Skeletal muscle cell (primary cell): ENCODE measurements around the gene MCRIP2.
A peak's percentile ranks its signal among the peaks of the same experiment; 100 is the strongest.

Experiments used
- DNase-seq: peaks from one replicate; pipeline ENCODE4 v3.0.0-alpha.2; 2010; ENCODE audit warnings: low read depth
- H3K4me3 ChIP-seq: 2 replicates; pipeline ENCODE4 v1.5.1; 2011; ENCODE audit warnings: low read depth, mild to moderate bottlenecking, control low read depth, low read length, moderate library complexity

The MCRIP2 gene

DNA sequence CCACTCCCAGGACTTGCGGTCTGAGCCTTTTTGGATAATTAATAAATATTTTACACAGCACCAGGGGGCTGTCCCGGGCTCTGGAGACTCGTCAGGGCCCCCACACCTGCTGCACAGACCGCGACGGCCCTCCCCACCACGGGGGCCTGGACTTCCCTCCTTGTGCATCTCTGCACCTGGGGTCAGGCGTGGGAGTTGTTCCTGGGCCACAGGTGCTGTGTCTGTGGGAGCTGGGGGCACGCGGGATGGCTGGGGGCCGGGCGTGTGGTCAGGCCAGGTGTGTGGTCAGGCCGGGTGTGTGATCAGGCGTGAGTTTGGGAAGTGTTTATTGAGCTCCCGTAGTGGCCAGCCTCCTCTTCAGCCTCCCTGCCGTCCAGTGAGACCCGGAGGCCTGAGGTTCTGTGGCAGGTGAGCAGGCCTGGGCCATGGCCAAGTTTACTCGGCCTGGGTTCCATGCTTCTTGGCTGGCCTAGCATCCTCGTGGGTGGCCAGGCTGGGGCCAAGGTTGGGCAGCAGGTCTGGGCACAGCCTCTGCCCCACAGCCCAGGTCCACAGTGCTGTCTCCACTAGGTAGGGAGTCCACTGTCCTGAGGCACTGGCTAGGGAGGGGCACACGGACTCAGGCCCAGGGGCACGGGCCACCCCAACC lies 36.7 kb downstream of the MCRIP2 start:
- no peak overlapping the region for H3K4me3 ChIP-seq
- no peak for DNase-seq

DNA sequence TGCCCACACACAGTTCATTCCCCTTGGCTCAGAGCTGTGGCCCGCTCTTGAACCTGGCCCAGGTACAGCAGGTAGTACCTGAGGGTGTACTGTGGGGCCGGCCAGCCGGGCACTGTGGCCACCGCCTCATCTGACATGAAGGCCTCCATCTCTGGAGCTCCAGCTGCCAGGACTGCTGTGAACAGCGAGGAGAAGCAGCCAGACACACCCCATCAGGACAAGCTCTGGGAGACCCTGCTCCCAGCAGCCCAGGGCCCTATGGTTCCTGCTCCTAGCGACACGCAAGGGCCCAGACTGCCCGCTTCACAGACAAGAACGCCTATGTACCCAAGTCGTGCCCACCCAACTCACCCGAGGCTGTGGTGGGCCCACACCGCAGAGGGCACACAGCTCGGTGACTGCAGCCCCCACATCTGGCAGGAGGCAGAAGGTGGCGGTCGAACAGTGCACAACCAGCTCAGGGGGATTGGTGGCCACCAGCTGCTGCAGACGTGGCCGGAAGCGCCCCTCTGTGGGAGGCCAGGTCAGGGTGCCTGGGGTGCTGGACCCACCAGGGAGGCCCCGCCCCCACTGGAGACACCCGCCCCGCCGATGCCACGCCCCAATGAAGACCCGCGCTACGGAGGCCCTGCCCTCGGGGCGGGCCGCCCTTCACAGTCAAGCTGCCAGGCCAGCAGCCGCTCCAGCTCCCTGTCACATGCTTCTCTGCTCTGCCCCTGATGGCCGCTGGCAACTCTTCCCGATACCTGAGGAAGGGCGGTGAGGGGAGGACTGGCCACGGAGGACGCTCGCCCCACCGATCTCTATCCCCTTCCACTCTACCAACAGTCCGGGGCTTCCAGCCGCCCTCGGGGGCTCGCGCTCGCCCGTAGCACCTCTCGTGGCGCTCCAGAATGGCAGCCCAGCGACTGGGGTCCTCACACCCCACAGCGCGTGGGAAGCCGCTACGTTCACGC lies 37.5 kb downstream of the MCRIP2 start:
- H3K4me3 ChIP-seq = peak overlapping the region; percentile 56
- no peak for DNase-seq

- no peak for DNase-seq
- peak within 1 kb of the TSS; percentile 86 for H3K4me3 ChIP-seq
These were observed 38.4 kb downstream of the MCRIP2 start, which contains the start of gene STUB1 for GRCh38 chr16:679814-680624. Gene STUB1 (plus strand): TSS chr16:680410. CDS start chr16:680526, 116 bp downstream.

DNA sequence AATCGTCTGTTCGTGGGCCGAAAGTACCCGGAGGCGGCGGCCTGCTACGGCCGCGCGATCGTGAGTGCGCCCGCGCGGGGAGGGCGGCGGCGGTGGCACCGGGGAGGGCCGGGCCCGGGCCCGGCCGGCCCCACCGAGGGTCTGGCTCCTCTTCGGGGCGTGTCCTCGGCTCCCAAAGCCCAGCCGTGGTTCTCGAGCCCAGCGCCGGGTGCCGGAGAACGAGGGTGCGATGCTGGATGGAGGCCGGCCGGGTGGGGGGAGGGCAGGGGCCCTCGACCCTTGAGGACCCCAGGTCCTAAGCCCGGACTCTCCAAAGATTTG lies 39.0 kb downstream of the MCRIP2 start:
- H3K4me3 ChIP-seq = peak overlapping the region; percentile 86

GRCh38 chr16:680967-681745 lies 39.5 kb downstream of the MCRIP2 start:
- H3K4me3 ChIP-seq = peak overlapping the region; percentile 86
- DNase-seq = no peak

More for the DNA sequence above, 39.0 kb downstream of the MCRIP2 start:
- no peak for DNase-seq

DNA sequence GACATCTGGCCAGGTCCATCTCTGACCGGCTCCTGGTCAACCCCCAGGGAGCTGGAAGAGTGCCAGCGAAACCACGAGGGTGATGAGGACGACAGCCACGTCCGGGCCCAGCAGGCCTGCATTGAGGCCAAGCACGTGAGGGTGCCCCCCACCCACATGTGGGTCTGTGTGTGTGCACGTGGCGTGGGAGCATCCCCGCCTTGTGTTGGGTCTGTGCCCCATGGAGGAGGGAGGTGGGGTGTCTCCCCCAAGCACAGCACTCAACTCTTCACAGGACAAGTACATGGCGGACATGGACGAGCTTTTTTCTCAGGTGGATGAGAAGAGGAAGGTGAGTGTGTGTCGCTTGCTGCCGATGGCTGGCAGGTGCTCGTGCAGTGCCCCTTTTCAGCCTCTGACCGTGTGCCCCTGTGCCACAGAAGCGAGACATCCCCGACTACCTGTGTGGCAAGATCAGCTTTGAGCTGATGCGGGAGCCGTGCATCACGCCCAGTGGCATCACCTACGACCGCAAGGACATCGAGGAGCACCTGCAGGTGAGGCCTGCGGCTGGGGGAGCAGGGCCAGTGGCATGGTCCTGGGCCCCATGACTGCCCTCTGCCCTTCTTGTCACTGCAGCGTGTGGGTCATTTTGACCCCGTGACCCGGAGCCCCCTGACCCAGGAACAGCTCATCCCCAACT lies 40.3 kb downstream of the MCRIP2 start:
- no peak for DNase-seq
- peak overlapping the region; percentile 86 for H3K4me3 ChIP-seq

DNA sequence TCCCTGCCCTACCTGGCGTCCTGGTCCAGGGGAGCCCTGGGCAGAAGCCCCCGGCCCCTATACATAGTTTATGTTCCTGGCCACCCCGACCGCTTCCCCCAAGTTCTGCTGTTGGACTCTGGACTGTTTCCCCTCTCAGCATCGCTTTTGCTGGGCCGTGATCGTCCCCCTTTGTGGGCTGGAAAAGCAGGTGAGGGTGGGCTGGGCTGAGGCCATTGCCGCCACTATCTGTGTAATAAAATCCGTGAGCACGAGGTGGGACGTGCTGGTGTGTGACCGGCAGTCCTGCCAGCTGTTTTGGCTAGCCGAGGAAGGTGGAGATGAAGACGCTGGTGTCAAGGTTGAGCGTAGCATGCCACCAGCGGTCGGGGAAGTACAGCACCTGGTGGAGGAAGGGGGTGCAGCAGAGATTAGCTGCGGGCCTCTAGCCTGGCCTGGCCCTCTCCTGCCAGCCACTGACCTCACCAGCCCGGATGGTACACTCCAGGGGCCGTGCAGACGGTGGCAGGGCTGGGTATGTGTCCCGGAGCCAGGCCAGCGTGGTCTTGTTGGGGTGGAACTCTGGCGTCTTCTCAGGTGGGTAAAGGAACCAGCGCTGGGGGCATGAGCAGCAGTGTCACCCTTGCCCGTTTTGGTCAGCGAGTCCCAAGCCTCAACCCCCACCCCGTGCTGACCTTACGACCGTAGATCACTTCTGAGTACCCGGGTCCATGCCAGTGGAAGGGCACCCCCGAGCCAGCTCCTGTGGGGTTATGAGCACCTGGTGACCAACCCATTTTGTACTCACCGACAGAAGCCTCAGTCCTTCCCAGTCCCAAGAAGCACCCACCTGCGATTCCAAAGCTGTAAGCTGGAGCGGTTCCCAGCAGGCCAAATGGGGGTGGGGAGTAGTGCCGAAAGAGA lies 41.1 kb downstream of the MCRIP2 start:
- no peak for DNase-seq
- H3K4me3 ChIP-seq = peak overlapping the region; percentile 68

DNA sequence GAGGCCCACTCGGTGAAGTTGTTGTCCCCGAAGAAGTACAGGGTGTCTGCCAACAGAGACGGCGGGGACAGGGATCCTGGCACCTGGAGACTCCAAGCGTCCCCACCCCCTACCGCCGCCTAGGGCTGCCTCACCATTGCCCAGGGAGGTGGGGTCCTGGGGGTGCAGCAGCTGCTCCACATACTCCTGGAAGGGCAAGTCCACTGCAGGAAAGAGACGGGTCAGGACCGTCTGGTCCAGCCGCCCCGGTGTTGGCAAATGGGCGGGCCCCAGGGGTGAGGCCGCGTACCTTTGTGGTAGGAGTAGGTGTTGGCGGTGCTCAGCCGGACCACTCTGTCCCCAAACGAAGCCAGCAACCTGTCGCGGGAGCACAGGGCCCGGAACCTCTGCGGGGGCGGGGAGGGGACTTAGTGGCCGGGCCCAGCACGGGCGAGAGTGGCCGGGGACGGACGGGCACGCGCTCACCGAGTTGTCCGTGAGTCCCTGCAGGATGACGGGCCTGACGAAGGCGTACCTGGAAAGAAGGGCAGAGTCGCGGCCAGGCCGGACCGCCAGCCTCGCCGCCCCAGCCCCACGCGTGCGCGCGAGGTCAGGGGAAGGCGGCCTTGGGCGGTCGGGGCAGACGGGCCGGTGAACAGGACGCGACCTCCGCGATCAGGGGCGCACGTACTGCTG lies 41.9 kb downstream of the MCRIP2 start:
- DNase-seq = no peak
- H3K4me3 ChIP-seq = peak overlapping the region; percentile 68

- peak; percentile 79 for DNase-seq
- peak within 1 kb of the TSS; percentile 68 for H3K4me3 ChIP-seq
These were observed 42.6 kb downstream of the MCRIP2 start, which contains the start of gene JMJD8 for GRCh38 chr16:684071-684794. Gene JMJD8 (minus strand): TSS chr16:684334. CDS start chr16:684319, 15 bp downstream.

DNA sequence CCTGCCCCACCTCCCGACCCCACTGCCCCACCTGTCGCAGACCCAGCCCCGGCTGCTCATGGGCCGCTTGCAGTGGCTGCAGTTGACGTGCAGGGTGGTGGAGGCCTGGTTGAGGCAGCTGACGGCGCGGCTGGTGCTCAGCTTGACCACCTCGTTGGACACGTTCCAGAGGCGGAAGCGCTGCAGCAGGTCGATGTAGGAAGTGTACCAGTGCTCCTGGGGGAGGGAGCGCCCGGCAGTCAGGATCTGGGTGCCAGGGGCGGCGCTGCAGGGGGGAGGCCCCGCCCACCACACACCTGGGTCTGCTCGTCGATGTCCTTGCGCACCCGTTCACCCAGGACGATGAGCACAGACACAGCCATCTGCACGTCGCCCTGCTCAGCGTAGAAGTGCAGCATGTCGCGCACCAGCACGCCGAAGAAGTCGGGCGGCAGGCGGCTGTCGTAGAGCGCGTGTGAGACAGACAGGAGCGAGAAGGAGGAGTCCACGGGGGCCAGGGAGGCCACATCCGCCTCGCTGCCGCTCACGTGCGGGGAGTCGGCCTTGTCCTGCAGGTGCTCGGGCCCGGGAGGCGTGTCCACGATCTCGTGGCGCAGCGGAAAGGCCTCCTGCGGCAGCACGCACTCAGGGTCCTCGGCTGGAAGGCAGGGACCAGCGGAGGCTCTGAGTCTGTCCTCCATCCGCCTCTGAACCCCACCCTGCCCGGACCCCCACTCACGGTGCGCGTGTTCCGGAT lies 43.5 kb downstream of the MCRIP2 start:
- no peak overlapping the region for H3K4me3 ChIP-seq
- DNase-seq = no peak

DNA sequence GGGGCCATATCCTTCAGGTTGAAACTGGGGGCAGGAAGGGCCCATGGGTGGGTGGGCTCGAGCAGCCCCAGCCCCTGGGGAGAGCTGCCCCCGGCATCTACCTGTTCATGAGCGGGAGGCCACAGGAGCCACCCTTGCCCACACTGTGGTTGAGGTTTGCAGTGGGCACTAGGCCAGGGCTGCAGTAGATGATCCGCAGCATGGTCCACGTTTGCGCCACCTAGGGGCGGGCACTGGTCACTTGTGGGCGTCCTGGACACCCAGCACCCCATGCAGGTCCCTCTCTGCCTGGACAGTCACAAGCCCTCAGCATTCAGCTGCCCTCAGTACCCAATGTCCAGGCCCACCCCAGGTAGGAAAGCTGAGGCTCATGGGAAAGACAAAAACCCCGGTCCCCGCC lies 44.3 kb downstream of the MCRIP2 start:
- DNase-seq = no peak
- H3K4me3 ChIP-seq = no peak overlapping the region

DNA sequence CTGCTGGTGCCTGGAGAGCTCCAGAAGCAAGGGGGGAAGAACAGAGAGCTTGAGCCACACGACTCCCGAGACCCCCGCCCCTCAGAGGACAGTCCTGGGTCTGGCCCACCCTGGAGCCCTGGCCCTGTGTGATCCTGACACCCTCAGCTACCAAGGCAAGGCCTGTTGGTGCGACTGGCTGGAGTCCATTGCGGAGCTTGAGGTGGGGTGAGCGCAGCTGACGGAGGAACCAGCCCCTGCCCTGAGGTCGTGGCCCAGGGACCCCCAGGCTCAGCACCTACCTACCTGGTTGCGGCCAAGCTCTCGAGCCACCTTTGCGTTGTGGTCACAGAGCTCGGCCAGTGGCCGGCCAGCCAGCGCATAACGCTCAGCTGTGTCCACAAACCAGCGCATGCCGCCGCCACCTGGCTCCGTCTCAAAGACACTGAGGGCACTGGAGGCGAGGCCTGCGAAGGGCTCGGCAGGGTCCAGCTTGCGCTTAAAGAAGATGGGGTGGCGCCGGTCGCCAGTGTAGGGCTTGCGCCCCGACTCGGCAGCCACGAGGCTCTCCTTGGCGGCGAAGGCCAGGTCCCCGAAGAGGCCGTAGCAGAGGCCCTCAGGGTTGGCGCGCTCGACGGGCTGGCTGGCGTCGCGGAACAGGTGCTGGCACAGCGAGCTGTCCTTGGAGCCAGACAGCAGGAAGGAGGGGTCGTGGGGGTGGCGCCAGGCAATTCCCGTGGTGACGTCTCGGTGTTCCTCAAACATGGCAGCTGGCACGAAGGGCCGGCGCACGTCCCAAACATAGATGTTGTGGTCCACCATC lies 45.0 kb downstream of the MCRIP2 start:
- no peak for DNase-seq
- H3K4me3 ChIP-seq = no peak overlapping the region

DNA sequence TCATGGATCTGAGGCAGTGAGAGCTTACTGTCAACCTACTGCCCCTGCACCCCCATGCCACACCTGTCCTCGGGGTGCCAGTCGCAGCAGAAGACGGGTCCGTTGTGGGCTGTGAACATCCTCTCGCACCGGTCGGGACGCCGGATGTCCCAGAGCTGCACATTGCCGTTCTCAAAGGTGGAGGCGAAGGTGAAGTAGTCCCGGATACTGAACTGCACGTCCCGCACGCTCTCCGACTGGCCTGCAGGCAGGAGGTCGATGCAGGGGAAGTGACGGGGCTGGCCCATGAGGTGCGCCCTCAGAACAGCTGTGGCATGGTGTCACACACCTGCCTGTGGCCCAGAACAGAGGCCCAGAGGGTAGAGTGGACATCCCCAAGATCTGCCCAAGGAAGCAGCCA lies 45.9 kb downstream of the MCRIP2 start:
- H3K4me3 ChIP-seq = no peak overlapping the region
- no peak for DNase-seq

GRCh38 chr16:689175-689897 lies 47.7 kb downstream of the MCRIP2 start:
- no peak for DNase-seq
- H3K4me3 ChIP-seq = peak overlapping the region; percentile 77
